ENCODE results near the gene PNN.

GRCh38 chr14:39203659-39204606 lies 28.9 kb downstream of the PNN start:
- TF ChIP-seq, protein P1, sequence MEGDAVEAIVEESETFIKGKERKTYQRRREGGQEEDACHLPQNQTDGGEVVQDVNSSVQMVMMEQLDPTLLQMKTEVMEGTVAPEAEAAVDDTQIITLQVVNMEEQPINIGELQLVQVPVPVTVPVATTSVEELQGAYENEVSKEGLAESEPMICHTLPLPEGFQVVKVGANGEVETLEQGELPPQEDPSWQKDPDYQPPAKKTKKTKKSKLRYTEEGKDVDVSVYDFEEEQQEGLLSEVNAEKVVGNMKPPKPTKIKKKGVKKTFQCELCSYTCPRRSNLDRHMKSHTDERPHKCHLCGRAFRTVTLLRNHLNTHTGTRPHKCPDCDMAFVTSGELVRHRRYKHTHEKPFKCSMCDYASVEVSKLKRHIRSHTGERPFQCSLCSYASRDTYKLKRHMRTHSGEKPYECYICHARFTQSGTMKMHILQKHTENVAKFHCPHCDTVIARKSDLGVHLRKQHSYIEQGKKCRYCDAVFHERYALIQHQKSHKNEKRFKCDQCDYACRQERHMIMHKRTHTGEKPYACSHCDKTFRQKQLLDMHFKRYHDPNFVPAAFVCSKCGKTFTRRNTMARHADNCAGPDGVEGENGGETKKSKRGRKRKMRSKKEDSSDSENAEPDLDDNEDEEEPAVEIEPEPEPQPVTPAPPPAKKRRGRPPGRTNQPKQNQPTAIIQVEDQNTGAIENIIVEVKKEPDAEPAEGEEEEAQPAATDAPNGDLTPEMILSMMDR (IDR thresholded peaks at IDR 0.05; ENCODE audit: low read depth, low read length), result no peak
- no peak for TF ChIP-seq POLR2A (IDR thresholded peaks at IDR 0.05; ENCODE audit: extremely low read depth, insufficient read length)
